NCI-H446 (cell line): ENCODE measurements around the gene ZSWIM6.

Experiments used
- DNase-seq, 2 experiments: peaks; one replicate each; lab custom pipeline; 2025; lab: John Stamatoyannopoulos, UW

ZSWIM6 gene

DNA sequence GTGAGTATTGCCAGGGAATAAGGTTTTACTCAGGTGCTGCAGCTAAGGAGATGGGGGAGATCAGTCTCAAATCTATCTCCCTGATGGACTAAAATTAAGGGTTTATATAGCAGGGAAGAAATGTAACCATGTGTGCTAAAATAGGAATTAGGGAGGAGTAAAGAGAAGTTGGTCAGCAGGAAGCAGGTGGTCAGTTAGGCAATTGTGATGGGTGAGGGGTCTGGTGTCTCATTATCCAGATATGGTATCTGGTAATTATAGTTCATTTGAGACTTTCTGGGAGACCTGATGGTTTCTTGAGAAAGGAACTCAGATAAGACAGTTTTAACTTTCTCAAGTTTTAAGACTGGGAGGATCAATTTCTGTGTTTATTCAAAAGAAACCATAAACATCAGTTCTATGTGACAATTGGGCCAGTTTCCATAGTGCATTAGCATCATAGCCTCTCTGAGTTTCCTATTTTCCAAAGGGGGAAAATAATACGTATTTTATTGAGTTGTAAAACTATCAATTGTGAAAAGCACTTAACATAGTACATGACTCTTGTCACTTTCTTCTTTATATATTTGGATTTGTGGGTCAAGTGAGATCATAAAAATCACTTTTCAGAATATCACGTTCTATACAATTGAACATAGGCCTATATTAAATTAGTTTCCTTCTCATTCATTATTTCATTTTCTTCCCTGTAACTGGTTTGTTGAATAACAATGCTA is 115.9 kb downstream of the ZSWIM6 start:
- DNase-seq: no peak

GRCh38 chr5:61449804-61450492 is 117.9 kb downstream of the ZSWIM6 start:
- DNase-seq: peak; percentile 16 to 74

DNA sequence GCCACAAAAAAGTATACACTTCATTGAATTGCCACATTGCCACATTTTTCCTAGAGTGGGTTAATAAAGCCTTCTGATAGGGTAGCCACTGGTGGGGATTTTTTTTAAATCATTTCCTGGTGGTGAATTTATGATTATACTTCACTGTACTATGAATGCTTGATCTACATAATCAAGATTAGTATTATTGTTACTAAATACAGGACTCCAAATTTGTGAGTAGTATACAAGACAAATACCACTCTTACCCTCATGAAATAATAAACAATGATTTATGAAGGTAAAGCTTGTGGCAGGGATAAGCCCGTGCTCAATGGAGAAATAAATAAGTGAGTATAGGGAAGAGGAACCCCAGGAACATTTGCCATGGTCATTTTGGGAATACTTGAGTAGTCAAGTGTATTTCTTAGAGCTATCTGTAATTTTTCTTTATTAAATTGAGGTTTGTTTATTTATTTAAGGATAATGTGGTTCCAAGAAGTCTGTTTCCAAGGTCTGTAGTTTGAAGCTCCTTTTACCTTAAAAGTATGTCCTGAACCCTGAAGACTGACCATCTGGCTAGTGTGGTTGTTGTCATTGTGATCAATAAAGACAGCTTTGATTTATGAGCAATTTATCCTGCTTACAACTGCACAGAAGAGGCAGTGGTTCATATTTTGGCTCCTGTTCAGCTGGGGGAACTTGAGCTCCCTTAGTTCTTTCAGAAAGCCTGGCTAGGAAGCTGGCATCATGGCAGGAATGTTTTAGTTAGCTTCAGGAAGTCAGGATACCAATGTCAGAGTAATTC is 118.6 kb downstream of the ZSWIM6 start:
- peak; percentile 90 to 96 for DNase-seq

GRCh38 chr5:61455179-61456006 is 123.3 kb downstream of the ZSWIM6 start:
- no peak for DNase-seq

DNA sequence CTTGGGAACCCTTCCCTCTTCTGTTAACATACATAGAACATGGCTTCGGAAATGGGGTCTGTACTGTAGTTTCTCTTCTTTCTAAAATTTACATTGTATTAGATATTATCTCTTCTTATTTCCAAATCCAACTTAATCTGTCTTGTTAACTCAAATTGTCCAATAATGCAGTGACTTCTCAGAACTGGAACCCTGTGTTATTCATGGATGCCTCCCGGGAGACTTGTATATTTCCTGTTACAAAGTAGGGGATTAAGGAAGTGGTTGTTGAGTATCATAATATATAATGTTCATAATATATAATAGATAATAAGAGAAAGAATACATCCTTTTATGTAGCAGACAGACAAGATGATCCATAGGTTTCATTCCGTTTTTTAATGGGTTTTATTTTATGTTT is 128.4 kb downstream of the ZSWIM6 start:
- no peak for DNase-seq

GRCh38 chr5:61461417-61461816 is 129.4 kb downstream of the ZSWIM6 start:
- DNase-seq: no peak

DNA sequence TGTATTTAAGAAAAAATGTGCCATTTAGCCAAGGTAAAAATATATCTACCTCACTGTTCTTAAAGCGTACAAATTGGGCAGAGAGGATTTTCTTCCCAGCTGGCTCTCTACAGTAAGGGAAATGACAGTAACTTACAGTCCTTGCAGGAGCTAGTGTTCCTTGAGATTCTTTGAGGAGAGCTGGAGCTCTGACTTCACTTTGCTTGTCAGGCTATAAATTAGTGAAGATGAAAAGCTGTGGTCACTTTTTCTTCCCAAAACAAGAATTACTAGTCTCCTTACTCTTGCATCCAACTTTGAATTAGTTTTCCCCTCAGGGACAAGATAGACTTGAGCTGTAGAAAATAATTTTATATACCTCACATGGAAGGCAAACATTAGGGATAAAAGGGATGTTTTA is 129.9 kb downstream of the ZSWIM6 start:
- DNase-seq: no peak

- DNase-seq: no peak
Measured at GRCh38 chr5:61463596-61463995, 131.5 kb downstream of the ZSWIM6 start.

DNA sequence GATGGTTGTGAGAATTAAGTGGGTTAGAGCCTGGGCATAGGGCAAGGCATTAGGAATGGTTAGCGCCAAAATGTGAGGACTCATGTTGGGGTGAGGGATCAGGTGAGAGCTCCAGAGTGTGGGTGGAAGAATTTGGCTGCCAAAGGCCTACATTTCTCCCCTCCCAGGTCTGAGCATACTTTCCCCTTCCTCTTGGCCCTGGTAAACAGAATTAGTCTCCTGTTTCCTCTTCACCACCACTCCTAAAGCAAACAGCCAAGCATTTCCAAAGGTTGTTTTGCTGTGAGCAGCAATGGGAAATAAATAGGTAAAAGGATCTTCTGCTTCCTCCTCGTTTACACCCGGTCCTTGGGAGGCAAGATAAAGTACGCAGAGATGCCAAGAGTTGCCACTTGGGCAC is 132.5 kb downstream of the ZSWIM6 start:
- DNase-seq: no peak

DNA sequence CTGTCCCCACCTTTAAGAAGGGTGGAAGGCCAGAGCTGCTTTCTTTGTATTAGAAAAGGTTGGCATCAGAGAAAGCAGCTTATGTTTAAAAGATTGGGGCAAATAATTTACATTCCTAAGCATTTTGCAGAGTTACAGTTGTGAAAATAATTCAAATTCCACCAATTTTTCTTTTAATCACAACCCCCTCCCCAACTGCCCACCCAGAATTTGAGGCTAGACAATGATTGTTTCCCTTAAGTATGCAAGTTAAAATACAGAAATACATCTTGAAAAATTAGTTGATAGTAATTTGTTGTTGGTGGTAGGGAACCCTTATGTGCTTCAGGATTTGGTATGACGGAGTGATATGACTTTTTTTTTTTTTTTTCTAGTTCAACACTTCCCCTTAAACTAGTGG is 133.0 kb downstream of the ZSWIM6 start:
- DNase-seq: no peak

- DNase-seq: no peak
Measured at GRCh38 chr5:61465496-61465895, 133.4 kb downstream of the ZSWIM6 start.

DNA sequence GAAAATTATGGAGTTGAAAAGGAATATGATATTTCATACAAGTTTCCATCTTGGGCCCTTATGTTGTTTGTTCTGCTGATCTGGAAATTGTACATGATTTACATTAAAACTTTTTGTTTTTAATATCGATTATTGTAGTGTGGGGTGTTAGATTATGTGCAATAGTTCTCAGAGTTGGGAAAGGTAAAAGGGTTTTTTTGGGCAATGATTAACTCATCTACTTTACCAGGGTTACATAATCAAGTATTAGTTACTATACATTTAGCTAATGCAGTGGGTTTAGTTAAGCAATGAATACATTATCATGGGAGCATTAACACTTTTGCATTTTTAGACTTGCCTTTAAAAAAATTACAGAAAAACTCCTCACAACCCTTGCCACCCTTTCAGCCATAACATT is 134.0 kb downstream of the ZSWIM6 start:
- no peak for DNase-seq

GRCh38 chr5:61467766-61468482 is 135.9 kb downstream of the ZSWIM6 start:
- DNase-seq: no peak

- DNase-seq: no peak
Measured at GRCh38 chr5:61468483-61468865, 136.4 kb downstream of the ZSWIM6 start.

DNA sequence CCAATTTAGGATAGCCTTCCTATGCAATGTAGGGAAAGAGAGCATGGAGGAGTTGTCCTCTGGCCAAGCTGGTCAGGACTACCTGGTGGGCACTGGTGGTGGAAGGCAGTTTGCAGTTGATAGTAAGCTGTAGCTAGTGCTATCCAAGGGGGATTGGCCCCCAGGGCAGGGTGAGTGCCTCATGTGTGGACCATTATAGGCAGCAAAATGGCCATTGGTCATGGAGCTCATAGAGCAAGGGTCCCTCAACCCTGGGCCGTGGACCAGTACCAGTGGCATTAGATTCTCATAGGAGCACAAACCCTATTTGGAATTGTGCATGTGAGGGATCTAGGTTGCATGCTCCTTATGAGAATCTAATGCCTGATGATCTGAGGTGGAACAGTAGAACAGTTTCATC is 139.3 kb downstream of the ZSWIM6 start:
- DNase-seq: no peak

GRCh38 chr5:61472172-61472958 is 140.3 kb downstream of the ZSWIM6 start:
- DNase-seq: no peak

DNA sequence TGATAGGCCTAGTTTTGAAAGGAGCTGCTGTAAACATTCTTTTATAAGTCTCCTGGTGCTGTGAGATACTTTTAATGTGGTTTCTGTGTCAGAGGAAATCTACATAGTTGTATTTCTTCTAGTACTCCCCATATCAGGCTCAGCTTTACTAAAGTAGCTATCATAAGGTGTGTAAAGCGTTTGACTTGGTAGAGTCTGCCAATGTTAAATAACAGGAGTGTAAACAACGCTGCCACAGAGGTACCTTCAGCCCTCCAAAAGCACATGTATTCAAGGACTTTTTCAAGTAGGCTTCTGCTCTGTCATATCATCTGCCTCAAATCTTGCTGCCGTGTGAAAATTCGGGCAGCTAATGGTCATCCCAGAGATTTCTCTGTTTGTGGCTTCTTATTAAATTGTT is 142.7 kb downstream of the ZSWIM6 start:
- no peak for DNase-seq

DNA sequence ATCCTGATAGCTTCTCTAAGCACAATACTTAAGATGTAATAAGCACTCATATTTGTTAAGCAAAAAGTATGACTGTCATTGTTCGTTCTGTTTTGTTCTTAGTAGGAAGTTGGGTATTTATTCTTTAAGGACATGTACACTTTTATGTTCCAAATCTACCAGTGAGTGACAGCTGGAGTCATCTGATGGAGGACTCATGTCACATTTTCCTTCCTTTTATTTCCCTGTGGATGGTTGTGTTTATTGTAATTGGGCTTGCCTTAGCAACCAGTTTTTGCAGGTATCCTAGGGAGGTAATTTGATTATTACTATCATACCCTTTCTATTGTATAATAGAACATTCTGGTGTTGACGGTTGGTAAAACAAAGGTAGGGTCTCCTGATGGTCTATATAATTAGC is 145.7 kb downstream of the ZSWIM6 start:
- no peak for DNase-seq

- DNase-seq: no peak
Measured at GRCh38 chr5:61479850-61480614, 148.0 kb downstream of the ZSWIM6 start.

- no peak for DNase-seq
Measured at GRCh38 chr5:61482980-61483379, 150.9 kb downstream of the ZSWIM6 start.
